ENCODE measurements around the gene TTC23.

Gene TTC23

GRCh38 chr15:99180964-99181306 is 68.4 kb downstream of the TTC23 start:
- TF ChIP-seq, protein P1, sequence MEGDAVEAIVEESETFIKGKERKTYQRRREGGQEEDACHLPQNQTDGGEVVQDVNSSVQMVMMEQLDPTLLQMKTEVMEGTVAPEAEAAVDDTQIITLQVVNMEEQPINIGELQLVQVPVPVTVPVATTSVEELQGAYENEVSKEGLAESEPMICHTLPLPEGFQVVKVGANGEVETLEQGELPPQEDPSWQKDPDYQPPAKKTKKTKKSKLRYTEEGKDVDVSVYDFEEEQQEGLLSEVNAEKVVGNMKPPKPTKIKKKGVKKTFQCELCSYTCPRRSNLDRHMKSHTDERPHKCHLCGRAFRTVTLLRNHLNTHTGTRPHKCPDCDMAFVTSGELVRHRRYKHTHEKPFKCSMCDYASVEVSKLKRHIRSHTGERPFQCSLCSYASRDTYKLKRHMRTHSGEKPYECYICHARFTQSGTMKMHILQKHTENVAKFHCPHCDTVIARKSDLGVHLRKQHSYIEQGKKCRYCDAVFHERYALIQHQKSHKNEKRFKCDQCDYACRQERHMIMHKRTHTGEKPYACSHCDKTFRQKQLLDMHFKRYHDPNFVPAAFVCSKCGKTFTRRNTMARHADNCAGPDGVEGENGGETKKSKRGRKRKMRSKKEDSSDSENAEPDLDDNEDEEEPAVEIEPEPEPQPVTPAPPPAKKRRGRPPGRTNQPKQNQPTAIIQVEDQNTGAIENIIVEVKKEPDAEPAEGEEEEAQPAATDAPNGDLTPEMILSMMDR (conservative IDR thresholded peaks at IDR 0.05; ENCODE audit: low read depth, low read length) = no peak
- no peak for DNase-seq (ENCODE audit: low read depth)
- no peak overlapping the region for H3K4me3 ChIP-seq (ENCODE audit: low read length)

DNA sequence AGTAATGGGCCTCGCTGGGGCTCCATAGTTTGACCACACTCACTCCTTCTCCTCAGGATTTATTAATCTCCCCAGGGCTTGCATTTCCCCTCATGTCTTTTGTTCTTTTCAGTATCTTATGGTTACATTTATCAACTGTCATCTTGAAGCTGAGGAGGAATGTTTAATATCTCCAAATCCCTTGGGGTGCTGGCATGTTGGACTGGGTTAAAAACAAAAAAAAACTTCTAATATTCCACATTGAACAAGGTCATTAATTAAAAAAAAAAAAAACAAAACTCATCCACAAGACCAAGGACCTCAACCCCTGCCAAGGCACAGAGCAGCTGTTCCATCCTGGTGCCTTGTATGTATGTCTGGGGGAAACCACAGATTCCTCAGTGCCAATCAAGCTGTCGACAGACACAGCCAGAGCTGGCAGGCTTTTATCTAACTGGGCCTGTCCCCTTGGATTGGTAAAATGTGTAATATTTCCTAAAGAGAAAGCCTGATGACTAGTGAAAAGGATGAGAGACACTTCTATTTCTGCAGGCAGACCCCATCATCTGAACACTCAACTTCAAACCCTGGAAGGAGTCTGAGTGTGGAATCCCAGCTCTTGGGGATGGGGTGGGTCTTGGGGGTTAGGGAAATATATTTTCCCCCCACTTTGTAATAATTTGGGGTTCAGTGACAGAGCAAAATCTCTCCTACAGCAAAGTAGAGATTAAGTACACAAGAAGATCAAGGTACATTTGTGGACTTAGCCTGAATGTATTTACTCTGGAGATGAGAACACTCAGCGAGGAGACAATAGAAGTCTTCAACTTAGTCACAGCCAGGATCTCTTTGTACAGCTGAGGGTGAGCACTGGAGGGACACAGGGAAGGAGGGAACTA is 69.1 kb downstream of the TTC23 start:
- H3K4me3 ChIP-seq (ENCODE audit: low read length) = no peak overlapping the region
- TF ChIP-seq, protein P1 (conservative IDR thresholded peaks at IDR 0.05; ENCODE audit: low read depth, low read length) = no peak
- DNase-seq (ENCODE audit: low read depth) = no peak

GRCh38 chr15:99177679-99178078 is 71.7 kb downstream of the TTC23 start:
- TF ChIP-seq, protein P1 (conservative IDR thresholded peaks at IDR 0.05; ENCODE audit: low read depth, low read length) = no peak
- no peak overlapping the region for H3K4me3 ChIP-seq (ENCODE audit: low read length)
- DNase-seq (ENCODE audit: low read depth) = no peak

DNA sequence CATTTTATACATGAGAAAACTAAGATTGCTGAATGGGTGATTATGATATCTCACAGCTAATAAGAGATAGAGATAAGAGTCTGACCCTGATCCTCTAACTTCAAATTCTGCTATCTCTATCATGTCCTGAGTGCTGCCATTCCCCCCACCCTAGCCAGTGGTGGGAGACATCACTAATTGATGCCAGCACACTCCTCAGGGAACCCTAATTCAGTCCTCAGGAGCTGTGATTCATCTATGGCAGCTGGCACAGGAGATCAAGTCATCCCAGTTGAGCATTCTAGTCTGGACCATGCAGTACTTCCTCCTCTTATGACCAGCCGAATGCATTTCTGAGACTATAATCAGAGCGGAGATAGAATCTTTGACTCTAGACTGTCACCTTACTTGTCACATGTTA is 72.6 kb downstream of the TTC23 start:
- no peak for DNase-seq (ENCODE audit: low read depth)
- no peak overlapping the region for H3K4me3 ChIP-seq (ENCODE audit: low read length)
- TF ChIP-seq, protein P1 (conservative IDR thresholded peaks at IDR 0.05; ENCODE audit: low read depth, low read length) = no peak

- TF ChIP-seq, protein P1 (conservative IDR thresholded peaks at IDR 0.05; ENCODE audit: low read depth, low read length) = no peak
Measured at GRCh38 chr15:99174567-99175395, 74.6 kb downstream of the TTC23 start.

DNA sequence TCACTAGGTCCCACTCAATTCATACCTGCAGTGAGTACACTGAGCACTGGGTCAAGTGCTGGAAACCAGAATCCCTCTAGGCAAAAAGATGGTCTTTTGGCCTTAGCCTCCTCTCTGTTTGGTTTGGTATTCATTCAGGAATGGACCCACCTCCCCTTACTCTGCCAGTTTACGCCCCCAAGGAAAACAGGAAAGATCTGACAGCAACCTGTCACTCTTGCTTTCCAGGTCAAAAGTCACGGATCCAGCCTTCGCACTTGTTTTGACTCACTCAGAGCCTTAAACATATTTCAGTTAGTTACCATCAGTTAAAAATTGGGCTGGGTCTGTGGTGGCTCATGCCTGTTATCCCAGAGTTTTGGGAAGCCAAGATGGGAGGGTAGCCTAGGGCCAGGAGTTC is 76.4 kb downstream of the TTC23 start:
- DNase-seq (ENCODE audit: low read depth) = no peak
- TF ChIP-seq, protein P1 (conservative IDR thresholded peaks at IDR 0.05; ENCODE audit: low read depth, low read length) = no peak
- H3K4me3 ChIP-seq (ENCODE audit: low read length) = no peak overlapping the region

More at GRCh38 chr15:99174567-99175395, 74.6 kb downstream of the TTC23 start:
- H3K4me3 ChIP-seq (ENCODE audit: low read length) = no peak overlapping the region
- DNase-seq (ENCODE audit: low read depth) = no peak
